Measurements from ENCODE around the gene DMD.

DNA sequence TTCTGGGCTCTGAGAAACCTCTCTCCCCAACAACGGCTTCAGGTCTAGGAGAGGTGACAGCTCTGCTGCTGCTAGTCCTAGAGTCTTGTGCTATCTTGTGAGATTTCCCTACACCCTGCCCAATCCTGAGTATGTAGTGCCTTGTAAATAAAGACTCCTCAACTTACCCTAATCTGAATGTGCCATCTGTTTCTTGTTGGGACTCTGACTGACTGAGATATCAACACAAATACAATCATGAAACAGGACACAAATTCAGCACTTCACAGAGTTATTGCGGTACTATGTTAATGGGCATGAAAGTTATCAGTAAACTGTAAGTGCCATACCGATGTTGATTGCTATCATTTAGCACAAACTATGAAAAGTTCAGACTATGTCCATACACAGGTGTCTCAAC, 1610.5 kb downstream of the DMD start:
- no peak for TF ChIP-seq EZH2 (IDR thresholded peaks at IDR 0.05; ENCODE audit: insufficient read depth, poor library complexity, severe bottlenecking)
- TF ChIP-seq EZH2phosphoT487 (IDR thresholded peaks at IDR 0.05; ENCODE audit: insufficient read depth, low read depth): no peak

All from GM23248 (cell line).